GM23248 (cell line): ENCODE measurements around the gene LPGAT1.

Experiments
- EZH2 ChIP-seq: fragments of 200-600 bp; sonication (generic); IDR thresholded peaks from 2 replicates; pipeline ENCODE4 v1.6.1; 2018; ENCODE audit warnings: antibody characterized with exemption, mild to moderate bottlenecking; ENCODE audit not compliant: insufficient read depth, poor library complexity, severe bottlenecking
- EZH2phosphoT487 ChIP-seq: fragments of 200-600 bp; sonication (generic); IDR thresholded peaks from 2 replicates; pipeline ENCODE4 v1.6.1; 2018; ENCODE audit warnings: antibody characterized with exemption, moderate library complexity, mild to moderate bottlenecking, low read depth; ENCODE audit not compliant: insufficient read depth

- TF ChIP-seq EZH2 (no peak), EZH2phosphoT487 (no peak)
These were observed 40.7 kb downstream of the LPGAT1 start for GRCh38 chr1:211789641-211790464.
